Measurements from ENCODE around the gene ZNF684.

GRCh38 chr1:40582116-40582515 lies 50.7 kb downstream of the ZNF684 start:
- TF ChIP-seq, protein P1, sequence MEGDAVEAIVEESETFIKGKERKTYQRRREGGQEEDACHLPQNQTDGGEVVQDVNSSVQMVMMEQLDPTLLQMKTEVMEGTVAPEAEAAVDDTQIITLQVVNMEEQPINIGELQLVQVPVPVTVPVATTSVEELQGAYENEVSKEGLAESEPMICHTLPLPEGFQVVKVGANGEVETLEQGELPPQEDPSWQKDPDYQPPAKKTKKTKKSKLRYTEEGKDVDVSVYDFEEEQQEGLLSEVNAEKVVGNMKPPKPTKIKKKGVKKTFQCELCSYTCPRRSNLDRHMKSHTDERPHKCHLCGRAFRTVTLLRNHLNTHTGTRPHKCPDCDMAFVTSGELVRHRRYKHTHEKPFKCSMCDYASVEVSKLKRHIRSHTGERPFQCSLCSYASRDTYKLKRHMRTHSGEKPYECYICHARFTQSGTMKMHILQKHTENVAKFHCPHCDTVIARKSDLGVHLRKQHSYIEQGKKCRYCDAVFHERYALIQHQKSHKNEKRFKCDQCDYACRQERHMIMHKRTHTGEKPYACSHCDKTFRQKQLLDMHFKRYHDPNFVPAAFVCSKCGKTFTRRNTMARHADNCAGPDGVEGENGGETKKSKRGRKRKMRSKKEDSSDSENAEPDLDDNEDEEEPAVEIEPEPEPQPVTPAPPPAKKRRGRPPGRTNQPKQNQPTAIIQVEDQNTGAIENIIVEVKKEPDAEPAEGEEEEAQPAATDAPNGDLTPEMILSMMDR (IDR thresholded peaks at IDR 0.05) = no peak
- TF ChIP-seq POLR2A (IDR thresholded peaks at IDR 0.05) = no peak
